GM20000 (cell line): ENCODE measurements around the gene UBALD1.

Source experiments
- DNase-seq: peaks from one replicate; pipeline ENCODE4 v3.0.0; 2012; ENCODE audit warnings: low spot score
- TF ChIP-seq, protein P1 (sequence below): IDR thresholded peaks from 2 replicates; pipeline ENCODE4 v1.5.1; 2012; ENCODE audit warnings: mild to moderate bottlenecking, control low read depth; ENCODE audit errors: extremely low read depth, missing control alignments

Gene UBALD1

DNA sequence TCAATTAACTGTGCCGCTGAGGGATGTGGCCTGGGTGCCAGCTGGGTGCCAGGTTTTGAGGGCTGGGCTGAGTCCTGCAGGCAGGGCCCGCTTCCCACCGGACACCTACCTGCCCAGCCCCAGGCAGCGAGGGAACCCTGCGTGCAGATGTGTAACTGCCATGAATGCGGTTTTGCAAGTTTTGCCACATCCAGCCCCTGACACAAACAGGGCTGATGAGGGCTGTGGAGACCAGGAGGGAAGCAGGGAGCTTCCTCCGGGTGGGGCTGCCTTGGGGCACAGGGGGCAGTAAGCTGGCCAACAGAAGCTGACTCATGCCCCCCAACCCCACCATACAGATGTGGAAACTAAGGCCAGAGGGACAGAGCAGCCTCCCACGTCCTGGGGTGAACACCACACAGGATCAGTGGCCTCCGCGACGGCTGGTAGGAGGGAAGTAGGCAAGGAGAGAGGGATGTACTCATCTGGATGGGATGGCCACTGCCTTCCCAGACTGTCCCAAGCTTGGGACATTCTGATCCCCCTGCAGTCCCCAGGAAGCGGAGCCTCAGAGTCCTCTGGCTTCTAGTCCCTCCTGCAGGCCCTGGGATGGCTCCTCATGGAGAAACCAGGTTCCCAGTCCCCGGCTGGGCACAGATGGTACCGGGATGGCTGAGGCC is 1.6 kb downstream of the UBALD1 start:
- no peak for DNase-seq
- TF ChIP-seq, protein P1, sequence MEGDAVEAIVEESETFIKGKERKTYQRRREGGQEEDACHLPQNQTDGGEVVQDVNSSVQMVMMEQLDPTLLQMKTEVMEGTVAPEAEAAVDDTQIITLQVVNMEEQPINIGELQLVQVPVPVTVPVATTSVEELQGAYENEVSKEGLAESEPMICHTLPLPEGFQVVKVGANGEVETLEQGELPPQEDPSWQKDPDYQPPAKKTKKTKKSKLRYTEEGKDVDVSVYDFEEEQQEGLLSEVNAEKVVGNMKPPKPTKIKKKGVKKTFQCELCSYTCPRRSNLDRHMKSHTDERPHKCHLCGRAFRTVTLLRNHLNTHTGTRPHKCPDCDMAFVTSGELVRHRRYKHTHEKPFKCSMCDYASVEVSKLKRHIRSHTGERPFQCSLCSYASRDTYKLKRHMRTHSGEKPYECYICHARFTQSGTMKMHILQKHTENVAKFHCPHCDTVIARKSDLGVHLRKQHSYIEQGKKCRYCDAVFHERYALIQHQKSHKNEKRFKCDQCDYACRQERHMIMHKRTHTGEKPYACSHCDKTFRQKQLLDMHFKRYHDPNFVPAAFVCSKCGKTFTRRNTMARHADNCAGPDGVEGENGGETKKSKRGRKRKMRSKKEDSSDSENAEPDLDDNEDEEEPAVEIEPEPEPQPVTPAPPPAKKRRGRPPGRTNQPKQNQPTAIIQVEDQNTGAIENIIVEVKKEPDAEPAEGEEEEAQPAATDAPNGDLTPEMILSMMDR, result no peak

DNA sequence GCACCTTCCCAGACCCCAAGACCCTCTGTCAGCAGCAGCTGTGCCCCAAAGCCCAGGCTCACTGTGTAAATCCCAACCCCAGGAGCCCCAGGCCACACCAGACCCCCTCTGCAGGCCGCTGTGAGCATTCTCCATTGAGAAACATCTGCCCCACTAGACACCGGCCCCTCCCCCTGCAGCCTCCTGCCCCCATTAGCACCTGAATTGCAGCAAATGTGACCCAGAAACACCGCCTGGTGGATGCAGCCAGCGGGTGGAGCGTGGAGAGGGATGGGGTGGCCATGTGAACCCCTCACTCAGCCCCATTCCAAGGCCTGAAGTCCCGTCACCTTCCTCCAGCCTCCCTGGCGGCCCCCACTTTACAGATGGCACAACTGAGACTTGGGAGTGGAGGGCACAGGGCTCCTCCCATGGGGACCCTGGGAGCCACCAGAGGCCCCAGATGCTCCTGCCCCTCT is 2.2 kb downstream of the UBALD1 start:
- no peak for DNase-seq

DNA sequence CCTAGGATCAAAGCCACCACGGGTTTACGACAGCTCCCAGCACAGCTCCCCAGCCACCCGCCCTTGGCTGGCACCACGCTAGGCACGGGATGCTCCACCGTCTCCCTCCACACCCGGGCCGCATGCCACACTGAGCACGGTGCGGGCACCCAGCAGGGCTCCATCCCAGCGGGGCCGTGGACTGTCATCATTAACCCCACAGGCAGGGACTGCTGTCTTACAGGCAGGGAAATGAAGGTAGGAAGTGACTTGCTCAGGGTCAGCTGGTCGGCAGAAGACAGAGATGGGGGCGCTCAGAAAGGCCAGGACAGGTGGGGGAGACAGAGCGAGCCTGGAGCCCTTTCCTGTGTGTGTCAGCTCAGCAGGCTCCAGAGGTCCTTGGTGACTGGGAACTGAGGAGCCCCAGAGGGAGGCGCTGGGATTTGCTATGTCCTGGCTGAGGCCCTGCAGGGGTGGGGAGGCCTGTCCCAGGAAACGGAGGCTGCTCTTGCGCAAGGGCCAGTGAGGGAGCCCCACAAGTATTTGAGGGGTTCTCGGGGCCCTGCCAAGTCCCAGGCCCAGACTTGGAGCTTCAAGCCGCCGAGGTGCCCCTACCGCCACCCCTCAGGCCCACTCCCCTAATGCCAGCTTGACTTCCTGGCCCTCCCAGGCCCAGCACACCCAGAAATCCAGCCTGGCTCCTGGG is 3.2 kb downstream of the UBALD1 start:
- DNase-seq, result no peak
- TF ChIP-seq, protein P1, result no peak

More for the DNA sequence above, 2.2 kb downstream of the UBALD1 start:
- TF ChIP-seq, protein P1, result no peak

DNA sequence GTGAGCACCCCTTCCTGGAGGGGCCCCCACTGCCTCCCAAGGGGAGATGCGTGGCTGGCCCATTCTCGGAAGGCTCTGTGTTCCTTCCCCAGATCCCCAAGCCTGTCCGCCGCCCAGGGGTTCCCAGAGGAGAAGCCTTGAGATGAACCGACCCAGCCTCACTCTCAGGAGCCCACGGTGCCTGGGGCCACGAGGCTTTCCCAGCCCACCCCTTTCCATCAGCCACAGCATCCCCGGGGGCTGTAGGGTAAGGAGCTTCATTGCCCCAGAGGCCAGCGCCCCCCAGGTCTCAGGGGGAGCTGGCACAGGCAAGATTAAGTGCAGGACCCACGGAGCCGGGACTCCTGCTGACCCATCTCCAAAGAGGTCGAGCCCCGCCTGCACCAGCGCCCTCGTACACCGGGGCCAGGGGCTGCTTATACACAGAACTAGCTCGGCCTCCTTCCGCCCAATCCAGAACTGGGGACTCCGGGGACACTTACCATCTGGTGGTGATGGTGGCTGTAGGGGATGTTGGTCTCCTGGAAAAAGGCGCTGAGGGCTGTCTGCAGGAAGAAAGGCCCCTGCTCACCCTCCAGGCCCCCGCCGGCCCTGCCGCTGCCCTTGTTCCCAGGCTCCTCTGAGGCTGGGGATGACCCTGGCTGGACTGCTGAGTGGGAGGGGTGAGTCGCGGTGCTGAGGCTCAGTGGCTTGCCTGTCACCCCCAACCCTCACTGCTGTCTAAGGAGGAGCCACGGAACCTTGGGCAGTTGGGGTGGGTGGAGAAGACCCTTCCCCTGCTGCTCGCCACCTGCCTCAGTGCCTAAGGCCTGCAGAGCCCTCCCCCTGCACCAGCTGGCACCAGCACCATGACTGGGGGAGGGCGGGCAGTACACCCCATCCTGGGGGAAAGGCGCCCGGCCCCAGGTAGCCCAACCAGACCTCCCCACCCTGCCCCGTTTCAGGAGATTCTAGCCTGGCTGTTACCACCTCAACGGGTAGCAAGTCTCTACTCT is 4.4 kb downstream of the UBALD1 start:
- TF ChIP-seq, protein P1, result no peak
- DNase-seq, result no peak

DNA sequence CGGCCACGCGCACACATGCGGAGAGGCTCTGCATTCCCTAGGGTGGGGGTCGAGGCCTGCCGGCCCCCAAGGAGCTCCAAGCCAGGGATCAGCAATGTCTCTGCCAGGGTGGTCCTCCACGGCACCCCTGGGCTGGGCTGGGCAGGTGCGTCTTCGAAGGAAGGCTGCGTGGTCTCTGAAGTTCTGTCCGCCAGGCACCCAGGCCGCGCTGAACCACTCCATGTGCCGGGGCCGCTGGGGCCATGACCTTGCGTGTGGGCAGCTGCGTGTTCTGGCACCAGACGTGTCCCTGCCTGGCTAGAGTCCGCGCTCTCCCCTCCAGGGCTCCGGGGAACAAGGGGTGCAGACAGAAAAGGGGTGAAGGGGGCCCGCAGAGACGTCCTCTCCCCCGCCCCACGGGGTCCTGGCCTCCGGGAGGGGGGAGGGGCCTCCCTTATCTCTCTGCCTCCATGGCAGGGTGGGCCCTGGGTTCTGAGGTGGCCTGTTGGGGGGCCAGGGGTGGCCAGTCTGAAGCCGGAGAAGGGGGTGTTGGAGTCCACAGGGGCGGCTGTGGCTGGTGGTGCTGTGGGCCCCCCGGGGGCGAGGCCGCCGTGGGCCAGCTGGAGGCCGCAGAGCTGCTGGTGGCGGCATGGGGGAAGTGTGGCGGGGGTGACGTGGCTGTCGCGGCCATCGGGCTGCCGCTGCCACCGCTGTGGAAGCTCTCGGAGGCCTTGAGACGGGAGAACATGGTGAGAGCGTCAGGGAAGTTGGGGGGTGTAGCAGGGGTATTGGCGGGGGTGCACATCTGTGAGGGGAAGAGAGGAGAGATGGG is 5.3 kb downstream of the UBALD1 start:
- TF ChIP-seq, protein P1, result no peak
- DNase-seq, result no peak

DNA sequence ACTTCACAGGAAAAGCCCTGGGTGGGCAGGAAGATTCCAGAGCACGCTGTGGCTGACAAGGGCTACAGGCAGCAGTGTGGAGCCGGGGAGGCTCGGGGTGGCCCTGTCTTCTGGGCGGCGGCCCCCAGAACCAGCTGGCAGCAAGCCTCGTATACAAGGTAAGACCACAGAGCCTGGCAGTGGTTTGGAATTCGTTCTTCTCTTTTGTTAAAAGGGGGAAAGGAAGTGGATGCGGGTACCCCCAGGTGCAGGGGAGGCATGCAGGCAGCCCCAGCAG is 6.0 kb downstream of the UBALD1 start:
- no peak for DNase-seq
- TF ChIP-seq, protein P1, result no peak
